HG02852 (cell line): Measurements from ENCODE around the gene PAPSS1.
"Not testable (repeated sequence)": the region's sequence is repeated elsewhere in the genome, so short reads cannot be mapped to it uniquely, and the experiment has no call there.

Experiments
- ATAC-seq: cut with Tn5 transposase; IDR thresholded peaks from one replicate; pipeline ENCODE4 v1.9.1; 2021; ENCODE audit warnings: mild to moderate bottlenecking, moderate library complexity; ENCODE audit not compliant: unreplicated experiment

Gene PAPSS1

GRCh38 chr4:107689912-107690587 lies 30.0 kb downstream of the PAPSS1 start:
- peak; percentile 80 for ATAC-seq

DNA sequence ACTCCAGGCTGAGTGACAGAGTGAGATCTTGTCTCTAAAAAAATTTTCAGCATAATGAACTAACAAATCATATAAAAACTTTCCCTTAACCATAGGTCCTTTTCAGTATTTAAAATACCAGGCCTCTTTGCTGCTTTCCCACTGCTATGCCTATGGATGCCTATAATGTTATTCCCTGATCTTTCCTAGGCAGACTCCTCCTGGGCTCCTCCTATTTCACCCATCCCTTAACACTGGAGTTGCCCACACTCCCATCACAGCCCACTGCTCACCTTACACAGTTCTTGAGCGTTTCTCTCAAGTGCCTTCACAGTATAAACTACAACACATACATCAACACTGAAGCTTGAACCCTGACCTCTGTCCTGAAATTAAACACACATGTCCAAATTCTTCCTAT lies 31.6 kb downstream of the PAPSS1 start:
- ATAC-seq = no peak

GRCh38 chr4:107685740-107686139 lies 34.3 kb downstream of the PAPSS1 start:
- ATAC-seq = no peak

GRCh38 chr4:107683873-107684272 lies 36.2 kb downstream of the PAPSS1 start:
- ATAC-seq = no peak

DNA sequence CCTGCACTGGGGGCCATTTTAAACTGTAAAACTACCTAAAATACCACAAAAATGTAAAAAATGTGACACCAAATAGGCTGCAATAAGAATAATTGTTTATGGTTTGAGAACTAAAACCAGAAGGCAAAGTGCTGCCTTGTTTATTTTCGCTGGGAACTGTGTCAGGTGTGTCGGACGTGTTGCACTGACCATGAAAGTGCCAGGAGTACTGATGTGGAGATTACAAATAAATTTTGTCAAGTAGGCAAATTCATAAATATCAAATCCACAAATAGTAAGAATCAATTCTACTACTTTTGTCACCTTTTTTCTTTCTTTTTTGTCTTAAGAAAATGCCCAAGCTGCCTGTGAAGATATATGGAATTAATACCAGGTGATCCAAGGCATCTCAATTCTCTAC lies 37.7 kb downstream of the PAPSS1 start:
- ATAC-seq = no peak

- ATAC-seq = no peak
These were observed 51.0 kb downstream of the PAPSS1 start for GRCh38 chr4:107669068-107669467.

DNA sequence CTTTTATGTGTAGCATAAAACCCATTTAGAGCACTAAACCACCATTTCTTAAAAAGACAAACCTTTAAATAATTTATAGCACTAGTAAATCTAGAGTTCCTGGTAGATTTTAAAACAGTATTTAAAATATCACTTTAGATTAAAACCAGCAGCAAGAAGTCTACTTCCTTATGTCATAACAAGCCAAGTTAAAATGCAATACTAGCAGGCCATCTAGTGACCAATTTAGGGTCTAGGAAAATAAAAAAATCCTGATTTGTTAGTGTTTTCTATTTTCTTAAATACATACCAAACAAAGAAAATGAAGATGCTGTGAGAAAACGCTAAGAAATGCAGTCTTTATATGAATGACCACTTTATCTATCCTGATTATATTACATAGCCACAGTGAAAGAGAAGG lies 53.9 kb downstream of the PAPSS1 start:
- ATAC-seq = no peak

- ATAC-seq = no peak
These were observed 55.0 kb downstream of the PAPSS1 start for GRCh38 chr4:107665001-107665400.

GRCh38 chr4:107658400-107659336 lies 61.4 kb downstream of the PAPSS1 start:
- no peak for ATAC-seq

DNA sequence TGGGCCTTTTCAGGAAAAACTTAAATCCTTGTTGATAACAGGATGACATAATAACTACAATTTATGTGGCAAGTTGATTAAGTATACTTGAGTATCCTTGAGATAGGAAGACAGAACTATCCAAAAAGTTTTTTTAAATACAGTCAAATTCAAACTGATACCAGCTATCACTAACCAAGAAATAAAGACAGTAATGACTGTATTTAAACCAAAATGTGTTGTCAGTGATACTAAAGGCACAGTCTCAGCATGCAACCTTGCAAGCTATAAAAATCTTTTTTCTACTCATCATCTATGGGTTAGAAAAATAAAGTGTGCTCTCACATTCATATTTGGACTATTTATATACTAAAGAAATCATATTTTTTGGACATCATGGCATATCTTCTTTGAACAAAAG lies 64.7 kb downstream of the PAPSS1 start:
- no peak for ATAC-seq

DNA sequence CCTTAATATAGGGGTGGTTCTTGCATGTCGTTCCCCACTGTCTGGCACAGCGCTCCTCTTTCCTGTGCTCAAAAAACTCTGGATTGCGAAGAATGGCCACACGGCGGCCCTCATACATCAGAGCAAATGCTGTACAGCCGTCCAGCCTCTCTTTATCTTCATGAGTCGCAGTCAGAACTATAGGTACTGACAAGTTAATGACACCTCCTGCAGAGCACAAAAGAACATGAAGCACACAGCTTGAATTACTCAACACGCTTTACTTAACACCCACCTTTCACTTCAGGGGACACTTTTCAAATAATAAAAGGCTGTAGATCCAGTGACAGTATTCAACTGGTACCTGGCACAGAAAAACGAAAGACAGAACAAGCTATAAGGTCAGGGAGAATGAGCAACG lies 65.3 kb downstream of the PAPSS1 start:
- ATAC-seq = no peak

DNA sequence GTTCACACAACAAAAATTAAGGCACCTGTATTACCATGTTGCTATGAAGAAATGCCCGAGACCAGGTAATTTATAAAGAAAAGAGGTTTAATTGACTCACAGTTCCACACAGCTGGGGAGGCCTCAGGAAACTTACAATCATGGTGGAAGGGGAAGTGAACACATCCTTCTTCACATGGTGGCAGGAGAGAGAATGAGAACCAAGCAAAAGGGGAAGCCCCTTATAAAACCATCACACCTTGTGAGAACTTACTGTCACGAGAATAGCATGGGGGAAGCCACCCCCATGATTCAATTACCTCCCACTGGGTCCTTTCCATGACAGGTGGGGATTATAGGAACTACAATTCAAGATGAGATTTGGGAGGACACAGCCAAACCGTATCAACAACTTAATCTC lies 68.6 kb downstream of the PAPSS1 start:
- ATAC-seq = not testable (repeated sequence)

DNA sequence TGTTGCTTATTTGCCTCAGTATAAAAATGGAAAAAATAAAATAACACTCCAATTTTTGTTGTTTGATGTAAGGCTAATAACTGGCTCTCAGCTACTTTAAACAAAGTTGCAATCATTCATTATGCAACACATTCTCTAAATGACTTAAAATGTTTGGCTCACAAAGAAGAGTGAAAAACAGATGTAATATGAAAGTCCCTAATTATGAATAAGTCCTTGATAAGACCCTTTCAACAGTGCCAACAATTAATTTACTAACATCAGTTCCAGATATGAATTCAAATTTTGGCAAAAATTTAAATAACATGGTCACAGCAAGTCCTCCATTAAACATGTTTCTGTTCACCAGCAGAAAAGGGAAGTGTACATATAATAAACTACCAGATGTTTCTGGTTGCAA lies 69.8 kb downstream of the PAPSS1 start:
- ATAC-seq = no peak

GRCh38 chr4:107648178-107648991 lies 71.6 kb downstream of the PAPSS1 start:
- no peak for ATAC-seq

DNA sequence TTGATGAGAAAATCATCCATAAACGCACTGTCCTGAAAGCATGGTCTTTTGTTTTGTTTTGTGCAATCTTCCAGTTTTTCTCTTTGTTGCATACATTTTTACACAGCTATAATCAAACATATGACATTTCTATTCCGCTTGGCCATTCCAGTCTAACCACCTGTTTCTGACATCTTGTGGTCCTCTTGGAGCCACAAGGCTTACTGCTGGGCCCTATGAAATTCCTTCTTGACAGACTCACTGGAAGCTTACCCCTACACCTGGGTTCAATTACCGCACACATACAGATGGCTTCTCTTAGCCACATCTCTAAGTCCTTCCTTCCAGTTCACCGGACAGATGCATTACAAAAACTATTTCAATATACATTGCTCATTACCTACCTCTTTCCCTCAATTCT lies 72.4 kb downstream of the PAPSS1 start:
- no peak for ATAC-seq

DNA sequence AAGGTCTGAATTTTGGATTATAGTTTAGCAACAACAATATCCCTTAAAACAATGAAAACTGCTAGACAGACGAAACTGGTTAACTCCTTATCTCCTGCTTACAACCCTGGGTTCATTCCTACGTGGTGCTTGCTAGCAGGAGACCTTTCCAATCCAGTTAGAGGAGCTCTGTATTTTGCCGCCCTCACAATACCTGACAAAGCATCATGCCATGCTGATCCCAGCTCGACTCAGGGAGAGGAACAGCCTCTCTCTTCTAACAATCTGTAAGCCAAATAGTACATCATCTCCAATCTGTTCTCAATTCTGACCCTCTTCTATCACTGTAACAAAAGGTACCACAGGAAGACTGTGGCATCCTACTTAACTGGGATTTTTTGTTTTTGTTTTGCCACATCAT lies 74.4 kb downstream of the PAPSS1 start:
- ATAC-seq = no peak

DNA sequence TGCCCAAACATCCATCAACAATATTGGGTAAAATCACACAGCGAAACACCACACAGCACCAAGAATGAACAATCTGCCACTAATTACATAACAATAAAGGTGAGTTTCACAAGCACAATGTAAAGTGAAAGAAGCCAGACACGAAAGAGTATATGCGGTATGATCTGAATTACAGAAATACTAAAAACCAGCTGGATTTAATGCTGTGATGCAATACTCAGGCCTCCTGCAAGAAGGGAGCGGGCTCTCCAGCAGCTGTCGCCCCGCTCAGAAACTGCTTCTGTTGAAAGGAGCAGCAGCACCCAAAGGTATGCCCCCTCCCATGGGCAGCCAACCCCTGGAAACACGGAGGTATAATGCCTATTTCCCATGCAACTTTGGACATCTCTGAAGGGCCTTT lies 77.0 kb downstream of the PAPSS1 start:
- no peak for ATAC-seq

- no peak for ATAC-seq
These were observed 79.2 kb downstream of the PAPSS1 start for GRCh38 chr4:107640878-107641277.

GRCh38 chr4:107640197-107640596 lies 79.8 kb downstream of the PAPSS1 start:
- ATAC-seq = no peak

GRCh38 chr4:107635735-107636134 lies 84.3 kb downstream of the PAPSS1 start:
- no peak for ATAC-seq

DNA sequence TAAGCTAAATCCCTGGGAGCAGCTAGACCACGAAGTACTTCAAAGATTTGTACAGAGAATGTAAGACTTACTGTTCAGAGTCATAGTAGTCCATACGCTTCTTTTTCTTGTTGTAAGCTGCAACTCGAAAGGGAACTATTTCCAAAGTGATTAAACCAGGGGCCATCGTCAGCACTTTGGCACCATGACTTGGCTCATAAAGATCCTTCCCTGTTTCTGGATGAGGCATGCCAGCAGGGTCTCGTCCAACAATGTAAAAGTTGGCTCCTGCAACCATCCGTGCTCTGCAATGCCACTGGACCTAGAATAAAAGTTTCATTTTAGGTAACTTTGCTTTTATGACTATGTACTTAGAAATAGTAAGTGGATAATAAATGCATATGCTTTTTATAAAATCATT lies 88.5 kb downstream of the PAPSS1 start:
- no peak for ATAC-seq
